HCT116 (cell line): ENCODE results near the gene FST.

Experiments used
- CBX3 ChIP-seq: IDR thresholded peaks from 2 replicates; pipeline ENCODE4 v1.6.1; 2012; ENCODE audit warnings: low read depth
- CEBPB ChIP-seq: IDR thresholded peaks from 2 replicates; pipeline ENCODE4 v1.6.1; 2012; ENCODE audit warnings: low read depth
- CTCF ChIP-seq, 3 experiments: fragments of 200-600 bp in 1 of 3; sonication (generic) in 1 of 3; IDR thresholded peaks in 2 of 3; conservative IDR thresholded peaks in 1 of 3; 2 replicates each; pipeline ENCODE4 v1.5.1; 2012 to 2017; ENCODE audit warnings: low read depth in 2 of 3, low read length in 2 of 3, antibody characterized with exemption in 1 of 3, borderline replicate concordance in 1 of 3, control low read depth in 1 of 3, mild to moderate bottlenecking in 1 of 3, mixed read lengths in 1 of 3, mixed run types in 1 of 3, moderate library complexity in 1 of 3; ENCODE audit not compliant: insufficient read depth in 1 of 3
- ELF1 ChIP-seq: IDR thresholded peaks from 2 replicates; pipeline ENCODE4 v1.6.1; 2012; ENCODE audit warnings: low read depth, borderline replicate concordance
- EZH2phosphoT487 ChIP-seq: fragments of 200-600 bp; IDR thresholded peaks from 2 replicates; pipeline ENCODE4 v1.6.1; 2018; ENCODE audit warnings: antibody characterized with exemption, borderline replicate concordance
- POLR2A ChIP-seq: IDR thresholded peaks from 2 replicates; pipeline ENCODE4 v1.7.0; 2011; ENCODE audit warnings: borderline replicate concordance; ENCODE audit not compliant: insufficient read depth, insufficient read length; ENCODE audit errors: extremely low read depth
- YY1 ChIP-seq: IDR thresholded peaks from 2 replicates; pipeline ENCODE4 v1.6.1; 2011; ENCODE audit warnings: low read length, low read depth, moderate library complexity, mild to moderate bottlenecking; ENCODE audit not compliant: insufficient replicate concordance; ENCODE audit errors: extremely low read depth
- TF ChIP-seq, protein P1 (sequence below): IDR thresholded peaks from 2 replicates; pipeline ENCODE4 v1.6.1; 2012; ENCODE audit warnings: low read depth

- no peak for TF ChIP-seq POLR2A
- no peak for TF ChIP-seq CBX3
- TF ChIP-seq EZH2phosphoT487: no peak
- no peak for TF ChIP-seq ELF1
- no peak for TF ChIP-seq CTCF (IDR thresholded peaks at IDR 0.05 in 2 of 3, conservative IDR thresholded peaks at IDR 0.05 in 1 of 3; ENCODE audit: borderline replicate concordance in 1 of 3, insufficient read depth in 1 of 3, low read depth in 2 of 3, low read length in 2 of 3)
- TF ChIP-seq, protein P1, sequence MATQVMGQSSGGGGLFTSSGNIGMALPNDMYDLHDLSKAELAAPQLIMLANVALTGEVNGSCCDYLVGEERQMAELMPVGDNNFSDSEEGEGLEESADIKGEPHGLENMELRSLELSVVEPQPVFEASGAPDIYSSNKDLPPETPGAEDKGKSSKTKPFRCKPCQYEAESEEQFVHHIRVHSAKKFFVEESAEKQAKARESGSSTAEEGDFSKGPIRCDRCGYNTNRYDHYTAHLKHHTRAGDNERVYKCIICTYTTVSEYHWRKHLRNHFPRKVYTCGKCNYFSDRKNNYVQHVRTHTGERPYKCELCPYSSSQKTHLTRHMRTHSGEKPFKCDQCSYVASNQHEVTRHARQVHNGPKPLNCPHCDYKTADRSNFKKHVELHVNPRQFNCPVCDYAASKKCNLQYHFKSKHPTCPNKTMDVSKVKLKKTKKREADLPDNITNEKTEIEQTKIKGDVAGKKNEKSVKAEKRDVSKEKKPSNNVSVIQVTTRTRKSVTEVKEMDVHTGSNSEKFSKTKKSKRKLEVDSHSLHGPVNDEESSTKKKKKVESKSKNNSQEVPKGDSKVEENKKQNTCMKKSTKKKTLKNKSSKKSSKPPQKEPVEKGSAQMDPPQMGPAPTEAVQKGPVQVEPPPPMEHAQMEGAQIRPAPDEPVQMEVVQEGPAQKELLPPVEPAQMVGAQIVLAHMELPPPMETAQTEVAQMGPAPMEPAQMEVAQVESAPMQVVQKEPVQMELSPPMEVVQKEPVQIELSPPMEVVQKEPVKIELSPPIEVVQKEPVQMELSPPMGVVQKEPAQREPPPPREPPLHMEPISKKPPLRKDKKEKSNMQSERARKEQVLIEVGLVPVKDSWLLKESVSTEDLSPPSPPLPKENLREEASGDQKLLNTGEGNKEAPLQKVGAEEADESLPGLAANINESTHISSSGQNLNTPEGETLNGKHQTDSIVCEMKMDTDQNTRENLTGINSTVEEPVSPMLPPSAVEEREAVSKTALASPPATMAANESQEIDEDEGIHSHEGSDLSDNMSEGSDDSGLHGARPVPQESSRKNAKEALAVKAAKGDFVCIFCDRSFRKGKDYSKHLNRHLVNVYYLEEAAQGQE: no peak
- no peak for TF ChIP-seq YY1
- no peak for TF ChIP-seq CEBPB
Observed at GRCh38 chr5:53475320-53475719, 5.1 kb upstream of the FST start.
